ENCODE data around the gene SFI1.

DNA sequence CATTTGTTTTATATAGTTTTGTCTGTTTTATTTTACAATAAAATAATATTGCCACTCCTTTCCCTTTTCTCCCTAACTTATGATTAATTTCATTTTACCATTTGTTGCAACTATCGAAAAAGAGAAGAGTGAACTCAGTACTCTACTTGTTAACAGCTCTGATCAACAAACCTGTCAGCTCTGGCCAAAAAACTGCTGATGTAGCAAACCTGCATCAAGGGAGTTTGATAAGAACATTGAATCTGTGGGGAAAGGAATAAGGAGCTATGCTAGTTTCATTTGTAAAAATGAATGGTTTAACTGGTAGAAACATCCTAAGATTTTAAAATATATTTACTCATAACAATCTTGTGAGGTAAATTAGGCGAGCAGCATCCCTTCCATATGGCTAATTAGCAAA is 49.6 kb upstream of the SFI1 start:
- no peak for TF ChIP-seq CTCF (IDR thresholded peaks at IDR 0.05; ENCODE audit: insufficient read depth, low read depth, low read length)
- TF ChIP-seq EZH2 (IDR thresholded peaks at IDR 0.05; ENCODE audit: insufficient read depth, low read length), result no peak
